Kidney epithelial cell (primary cell): ENCODE data around the gene LCP2. TPM values are rescaled to one million over a fixed set of nuclear protein-coding genes. Genes with fewer than 3 reads are reported as not detected.

Source experiments
- DNase-seq: peaks from one replicate; pipeline ENCODE4 v3.0.0-alpha.2; 2010; ENCODE audit warnings: low read depth
- H3K27me3 ChIP-seq: 2 replicates; pipeline ENCODE4 v1.6.0; 2011; ENCODE audit warnings: low read length; ENCODE audit not compliant: control insufficient read depth, insufficient read depth
- H3K36me3 ChIP-seq: 2 replicates; pipeline ENCODE4 v1.5.1; 2011; ENCODE audit warnings: low read length; ENCODE audit not compliant: control insufficient read depth, insufficient read depth
- H3K4me3 ChIP-seq: 2 replicates; pipeline ENCODE4 v1.5.1; 2011; ENCODE audit warnings: low read depth, mild to moderate bottlenecking, control low read depth, low read length
- total RNA-seq: library from RNA; depleted of rRNA; stranded (reverse); fragments of >200 nt; gene quantifications from 2 replicates; pipeline ENCODE4 v1.2.3, GENCODE V29; 2015
- TF ChIP-seq, protein P1 (sequence below): IDR thresholded peaks from 2 replicates; pipeline ENCODE4 v1.5.1; 2011; ENCODE audit warnings: mild to moderate bottlenecking, moderate library complexity, low read length, control low read depth, inconsistent platforms; ENCODE audit not compliant: insufficient read depth, poor library complexity, severe bottlenecking

The LCP2 gene
- total RNA-seq, 1 donor from 2014 or later: 0.13 TPM

- no peak overlapping the region for H3K4me3 ChIP-seq
- no peaks in the 10 kb centered on the region for H3K27me3 ChIP-seq
- TF ChIP-seq, protein P1, sequence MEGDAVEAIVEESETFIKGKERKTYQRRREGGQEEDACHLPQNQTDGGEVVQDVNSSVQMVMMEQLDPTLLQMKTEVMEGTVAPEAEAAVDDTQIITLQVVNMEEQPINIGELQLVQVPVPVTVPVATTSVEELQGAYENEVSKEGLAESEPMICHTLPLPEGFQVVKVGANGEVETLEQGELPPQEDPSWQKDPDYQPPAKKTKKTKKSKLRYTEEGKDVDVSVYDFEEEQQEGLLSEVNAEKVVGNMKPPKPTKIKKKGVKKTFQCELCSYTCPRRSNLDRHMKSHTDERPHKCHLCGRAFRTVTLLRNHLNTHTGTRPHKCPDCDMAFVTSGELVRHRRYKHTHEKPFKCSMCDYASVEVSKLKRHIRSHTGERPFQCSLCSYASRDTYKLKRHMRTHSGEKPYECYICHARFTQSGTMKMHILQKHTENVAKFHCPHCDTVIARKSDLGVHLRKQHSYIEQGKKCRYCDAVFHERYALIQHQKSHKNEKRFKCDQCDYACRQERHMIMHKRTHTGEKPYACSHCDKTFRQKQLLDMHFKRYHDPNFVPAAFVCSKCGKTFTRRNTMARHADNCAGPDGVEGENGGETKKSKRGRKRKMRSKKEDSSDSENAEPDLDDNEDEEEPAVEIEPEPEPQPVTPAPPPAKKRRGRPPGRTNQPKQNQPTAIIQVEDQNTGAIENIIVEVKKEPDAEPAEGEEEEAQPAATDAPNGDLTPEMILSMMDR: no peak
- DNase-seq: no peak
- no peaks in the 10 kb centered on the region for H3K36me3 ChIP-seq
These were observed 17.0 kb upstream of the LCP2 start for GRCh38 chr5:170314541-170315095.

GRCh38 chr5:170313816-170314215 is 16.2 kb upstream of the LCP2 start:
- TF ChIP-seq, protein P1: no peak
- no peaks in the 10 kb centered on the region for H3K36me3 ChIP-seq
- no peak for DNase-seq
- H3K27me3 ChIP-seq: no peaks in the 10 kb centered on the region
- H3K4me3 ChIP-seq: no peak overlapping the region

- no peaks in the 10 kb centered on the region for H3K27me3 ChIP-seq
- TF ChIP-seq, protein P1: no peak
- H3K36me3 ChIP-seq: no peaks in the 10 kb centered on the region
- no peak for DNase-seq
- no peak overlapping the region for H3K4me3 ChIP-seq
These were observed 15.8 kb upstream of the LCP2 start for GRCh38 chr5:170313344-170313743.

- peak; percentile 31 for DNase-seq
- Histone ChIP-seq H3K4me3 (no peak overlapping the region), H3K27me3 (no peaks in the 10 kb centered on the region), H3K36me3 (no peaks in the 10 kb centered on the region)
- TF ChIP-seq, protein P1: no peak
These were observed 15.1 kb upstream of the LCP2 start for GRCh38 chr5:170312666-170313065.

GRCh38 chr5:170312301-170312595 is 14.7 kb upstream of the LCP2 start:
- no peaks in the 10 kb centered on the region for H3K27me3 ChIP-seq
- TF ChIP-seq, protein P1: no peak
- no peaks in the 10 kb centered on the region for H3K36me3 ChIP-seq
- no peak overlapping the region for H3K4me3 ChIP-seq
- DNase-seq: no peak

- Histone ChIP-seq H3K27me3 (no peaks in the 10 kb centered on the region), H3K4me3 (no peak overlapping the region), H3K36me3 (no peaks in the 10 kb centered on the region)
- TF ChIP-seq, protein P1: no peak
- DNase-seq: no peak
These were observed 14.1 kb upstream of the LCP2 start for GRCh38 chr5:170311511-170312300.
